Esophagus (tissue), 2 donors: ENCODE data around the gene POMGNT2. TPM values are rescaled to one million over a fixed set of nuclear protein-coding genes. Genes with fewer than 3 reads are reported as not detected.

Source experiments
- H3K27ac ChIP-seq, 2 donors: one replicate each; pipeline ENCODE4 v1.5.1; 2013; ENCODE audit warnings: low read depth in 2 of 2, mild to moderate bottlenecking in 2 of 2, inconsistent platforms in 1 of 2, low read length in 1 of 2, moderate library complexity in 1 of 2
- H3K27me3 ChIP-seq, 2 donors: one replicate each; pipeline ENCODE4 v1.6.1; 2013; ENCODE audit warnings: low read length in 2 of 2, control low read depth in 1 of 2, mild to moderate bottlenecking in 1 of 2; ENCODE audit not compliant: insufficient read depth in 2 of 2, control insufficient read depth in 1 of 2
- H3K36me3 ChIP-seq, 2 donors: one replicate each; pipeline ENCODE4 v1.6.1; 2013; ENCODE audit warnings: low read length in 1 of 2; ENCODE audit not compliant: control insufficient read depth in 2 of 2, insufficient read depth in 2 of 2
- H3K4me1 ChIP-seq, 2 donors: one replicate each; pipeline ENCODE4 v1.6.1; 2013; ENCODE audit warnings: low read length in 1 of 2; ENCODE audit not compliant: control insufficient read depth in 2 of 2, insufficient read depth in 2 of 2
- H3K4me3 ChIP-seq, 2 donors: one replicate each; pipeline ENCODE4 v1.5.1; 2013; ENCODE audit warnings: low read length in 2 of 2, mild to moderate bottlenecking in 2 of 2, low read depth in 1 of 2, moderate library complexity in 1 of 2
- H3K9me3 ChIP-seq, 2 donors: one replicate each; pipeline ENCODE4 v1.6.1; 2013; ENCODE audit warnings: mild to moderate bottlenecking in 2 of 2, low read depth in 1 of 2, low read length in 1 of 2, moderate library complexity in 1 of 2; ENCODE audit not compliant: control insufficient read depth in 2 of 2, insufficient read depth in 1 of 2
- WGBS, 2 donors: extraction: QIAGEN DNeasy Blood & Tissue Kit; methylation state at CpG; one replicate each; pipeline ENCODE4 v1.1.7; 2013; 5-methylcytosine and 5-hydroxymethylcytosine counted together
- polyA plus RNA-seq, 2 donors: library from polyadenylated mRNA; stranded (reverse); fragments of 200-250 nt; gene quantifications; one replicate each; pipeline ENCODE4 v1.2.3, GENCODE V29; 2013
- donor health status: healthy with polysubstance abuse.
- donor health status: Bipolar disorder and iron deficiency.

The POMGNT2 gene
- polyA plus RNA-seq, 2 donors = 2.0 to 7.2 TPM

DNA sequence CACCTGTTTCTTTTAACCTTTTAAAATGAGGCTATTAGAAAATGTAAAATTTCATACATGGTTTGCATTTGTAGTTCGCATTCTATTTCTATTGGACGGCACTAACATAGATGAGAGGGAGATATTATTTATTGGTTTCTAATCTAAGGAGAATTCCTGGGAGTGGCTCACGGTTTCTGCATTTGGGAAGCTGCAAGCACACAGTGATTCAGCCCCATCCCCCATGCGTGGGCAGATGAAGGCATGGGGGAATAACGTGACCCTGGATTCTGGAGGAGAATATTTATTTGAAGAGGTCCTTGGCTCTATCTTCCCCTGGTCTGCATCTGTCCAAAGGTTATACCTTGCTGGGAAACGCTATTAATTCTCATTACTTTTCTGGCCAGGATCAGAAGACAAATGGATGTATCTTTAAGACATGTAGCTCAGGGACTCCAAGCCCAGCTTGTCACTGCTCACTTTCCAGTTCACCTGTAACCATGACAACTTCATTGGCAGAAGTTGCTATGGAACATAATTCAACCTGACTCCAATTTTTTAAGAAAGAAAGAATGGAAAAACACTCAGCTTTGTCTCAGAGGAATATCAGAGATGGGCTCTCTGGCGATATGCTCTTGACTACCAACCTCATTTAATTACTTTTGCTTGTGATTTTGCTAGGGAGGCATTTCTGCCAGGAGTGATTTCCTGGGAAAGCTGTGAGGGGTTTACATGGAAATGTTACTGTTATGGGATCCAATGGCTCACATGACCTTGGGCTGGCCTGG, 27.2 kb upstream of the POMGNT2 start:
- no peak overlapping the region for H3K27ac ChIP-seq
- no peaks in the 10 kb centered on the region for H3K36me3 ChIP-seq
- WGBS, 2 donors = 66 to 70% methylated on average over 7 of the region's 7 CpGs
- no peaks in the 10 kb centered on the region for H3K4me1 ChIP-seq
- no peak overlapping the region for H3K4me3 ChIP-seq
- H3K27me3 ChIP-seq = no peaks in the 10 kb centered on the region
- H3K9me3 ChIP-seq = no peaks in the 10 kb centered on the region

DNA sequence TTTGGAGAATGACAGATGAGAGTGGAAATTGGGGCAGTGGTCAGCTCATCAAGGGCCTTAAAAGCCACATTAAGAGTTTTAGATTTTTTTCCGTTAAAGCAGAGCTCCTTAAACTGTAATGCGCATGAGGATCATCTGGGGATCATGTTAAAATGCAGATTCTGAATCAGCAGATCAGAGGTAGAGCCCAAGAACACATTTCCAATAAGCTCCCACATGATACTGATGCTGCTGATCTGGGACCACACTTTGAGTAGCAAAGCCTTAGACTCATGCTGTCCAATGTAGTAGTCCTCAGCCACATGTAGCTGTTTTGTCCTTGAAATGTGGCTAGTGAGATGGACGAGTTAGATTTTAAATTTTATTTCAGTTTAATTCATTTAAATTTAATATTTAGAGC, 26.3 kb upstream of the POMGNT2 start:
- no peak overlapping the region for H3K27ac ChIP-seq
- H3K9me3 ChIP-seq = no peaks in the 10 kb centered on the region
- WGBS, 2 donors = 86 to 87% methylated on average over 3 of the region's 3 CpGs
- H3K36me3 ChIP-seq = no peaks in the 10 kb centered on the region
- H3K4me3 ChIP-seq = no peak overlapping the region
- no peaks in the 10 kb centered on the region for H3K4me1 ChIP-seq
- H3K27me3 ChIP-seq = no peaks in the 10 kb centered on the region

DNA sequence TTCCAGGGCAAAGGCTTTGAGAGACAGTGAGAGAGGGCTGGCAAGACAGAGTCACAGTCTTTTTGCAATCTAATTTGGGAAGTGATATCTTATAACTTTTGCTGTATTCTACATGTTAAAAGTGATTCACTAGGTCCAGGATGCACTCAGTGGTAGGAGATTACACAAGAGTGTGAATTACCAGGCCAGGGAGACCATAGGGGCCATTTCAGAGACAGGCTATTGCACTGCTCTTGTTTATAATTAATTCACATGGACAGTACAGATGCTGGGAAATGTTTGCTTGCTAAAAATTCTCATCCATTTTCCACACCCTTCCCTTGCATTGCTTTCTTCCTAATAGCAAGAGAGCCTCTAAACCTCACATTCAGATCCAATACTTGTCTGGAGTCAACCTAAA, 22.6 kb upstream of the POMGNT2 start:
- no peaks in the 10 kb centered on the region for H3K9me3 ChIP-seq
- H3K4me3 ChIP-seq = no peak overlapping the region
- H3K4me1 ChIP-seq = no peaks in the 10 kb centered on the region
- H3K36me3 ChIP-seq = no peaks in the 10 kb centered on the region
- no peaks in the 10 kb centered on the region for H3K27me3 ChIP-seq
- no peak overlapping the region for H3K27ac ChIP-seq

DNA sequence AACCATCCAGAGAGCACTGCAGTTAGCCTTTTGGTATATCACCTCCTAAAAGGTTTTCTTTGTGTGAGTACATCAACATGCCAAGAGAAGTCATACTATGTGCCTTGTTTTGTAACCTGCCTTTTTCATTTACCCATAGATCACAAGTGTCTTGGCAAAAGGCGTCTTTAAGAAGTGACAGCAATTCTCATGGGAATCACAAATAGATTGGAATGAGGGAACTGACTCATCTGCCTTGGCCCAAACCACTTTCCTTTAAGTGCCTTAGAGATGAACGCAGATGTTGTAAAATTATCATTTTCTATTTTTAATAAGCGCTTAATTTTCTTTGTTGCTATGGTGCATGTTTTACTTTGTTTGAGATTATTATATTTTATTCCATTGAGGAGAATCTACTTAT, 20.7 kb upstream of the POMGNT2 start:
- Histone ChIP-seq H3K9me3 (no peaks in the 10 kb centered on the region), H3K4me1 (no peaks in the 10 kb centered on the region), H3K27me3 (no peaks in the 10 kb centered on the region), H3K36me3 (no peaks in the 10 kb centered on the region), H3K4me3 (no peak overlapping the region), H3K27ac (no peak overlapping the region)
- 73 to 82% methylated on average over 3 of the region's 3 CpGs for WGBS, 2 donors

GRCh38 chr3:43123895-43124294, 18.0 kb upstream of the POMGNT2 start:
- Histone ChIP-seq H3K9me3 (no peaks in the 10 kb centered on the region), H3K27ac (no peak overlapping the region), H3K36me3 (no peaks in the 10 kb centered on the region)

DNA sequence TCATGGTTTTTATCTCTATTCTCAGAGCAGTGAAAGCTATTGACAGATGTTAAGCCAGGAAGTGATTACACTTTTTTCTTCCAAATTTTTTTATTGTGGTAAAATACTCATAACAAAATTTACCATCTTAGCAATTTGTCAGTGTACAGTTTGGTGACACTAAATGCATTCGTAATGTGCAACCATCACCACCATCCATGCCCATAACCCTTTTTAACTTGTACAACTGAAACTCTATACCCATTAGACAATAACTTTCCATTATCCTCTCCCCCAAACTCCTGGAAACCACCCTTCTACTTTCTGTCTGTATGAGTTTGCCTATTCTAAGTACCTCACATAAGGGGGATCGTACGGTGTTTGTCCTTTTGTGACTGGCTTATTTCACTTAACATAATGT, 15.1 kb upstream of the POMGNT2 start:
- H3K4me3 ChIP-seq = no peak overlapping the region
- no peaks in the 10 kb centered on the region for H3K9me3 ChIP-seq
- no peak overlapping the region for H3K27ac ChIP-seq
- 90% methylated on average over 3 of the region's 3 CpGs for WGBS, 2 donors
- H3K36me3 ChIP-seq = no peaks in the 10 kb centered on the region
- no peaks in the 10 kb centered on the region for H3K27me3 ChIP-seq
- no peaks in the 10 kb centered on the region for H3K4me1 ChIP-seq

More at GRCh38 chr3:43123895-43124294, 18.0 kb upstream of the POMGNT2 start:
- Histone ChIP-seq H3K4me1 (no peaks in the 10 kb centered on the region), H3K27me3 (no peaks in the 10 kb centered on the region), H3K4me3 (no peak overlapping the region)

DNA sequence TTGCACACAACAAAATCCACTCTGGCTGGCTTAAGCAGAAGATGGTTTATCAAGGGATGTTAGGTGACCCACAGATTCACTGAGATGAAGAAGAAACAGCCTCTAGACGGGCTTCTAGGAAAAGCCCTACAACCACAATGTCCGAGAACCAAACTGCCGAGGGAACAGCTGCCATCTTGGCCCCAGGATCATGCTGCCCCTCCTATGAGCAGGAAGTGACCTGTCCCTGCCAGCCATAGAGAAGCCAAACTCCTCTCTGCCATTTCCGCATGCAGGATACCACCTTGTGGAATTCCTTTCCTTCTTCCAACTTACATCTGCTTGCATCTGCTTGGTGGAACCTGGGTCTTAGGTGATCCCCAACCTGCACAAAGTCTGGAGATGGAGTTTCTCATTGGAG, 11.4 kb upstream of the POMGNT2 start:
- Histone ChIP-seq H3K4me3 (no peak overlapping the region), H3K27ac (no peak overlapping the region), H3K9me3 (no peaks in the 10 kb centered on the region), H3K27me3 (no peaks in the 10 kb centered on the region), H3K36me3 (no peaks in the 10 kb centered on the region), H3K4me1 (no peaks in the 10 kb centered on the region)
- WGBS, 2 donors = 92 to 94% methylated on average over 4 of the region's 4 CpGs

DNA sequence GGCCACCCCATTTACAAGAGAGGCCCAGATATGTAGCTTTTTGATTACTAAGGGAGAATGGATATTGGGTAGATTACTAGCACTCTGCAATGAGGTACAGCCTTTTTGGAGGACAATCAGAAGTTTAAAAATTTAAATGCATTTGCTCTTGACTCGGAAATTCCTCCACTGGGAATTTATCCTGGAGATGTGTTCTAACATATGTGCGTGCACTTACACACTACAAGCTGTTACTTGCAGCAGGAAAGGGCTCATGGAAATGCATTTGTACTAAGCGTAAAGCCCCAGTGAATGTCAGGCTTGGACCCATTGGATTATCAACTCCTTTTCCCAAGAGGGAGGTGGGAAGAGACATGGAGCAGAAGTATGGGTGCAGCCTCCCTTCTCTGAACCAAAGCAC, 7.8 kb upstream of the POMGNT2 start:
- Histone ChIP-seq H3K36me3 (no peaks in the 10 kb centered on the region), H3K4me3 (no peak overlapping the region), H3K4me1 (no peaks in the 10 kb centered on the region), H3K27ac (no peak overlapping the region), H3K27me3 (no peaks in the 10 kb centered on the region), H3K9me3 (no peaks in the 10 kb centered on the region)
- WGBS, 2 donors = 89 to 90% methylated on average over 3 of the region's 3 CpGs

DNA sequence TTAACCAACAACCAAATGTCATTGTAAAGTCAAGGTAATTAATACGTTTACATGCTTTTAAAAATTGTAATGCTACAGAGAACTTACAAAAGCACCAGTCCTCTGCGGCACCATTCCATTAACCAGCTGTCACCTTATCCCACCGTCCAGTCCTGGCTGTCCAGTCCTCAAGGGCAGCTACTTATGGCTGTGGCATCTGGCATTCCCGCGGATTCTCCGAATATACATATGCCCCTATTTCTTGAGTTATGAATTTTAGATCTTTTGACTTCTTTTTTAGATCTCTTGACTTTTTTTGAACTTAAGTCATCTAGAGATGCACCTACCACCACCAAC, 382 bp upstream of the POMGNT2 start:
- no peaks in the 10 kb centered on the region for H3K9me3 ChIP-seq
- no peak overlapping the region for H3K27ac ChIP-seq
- peaks cover 4% of the 10 kb centered on the region in 2 donors for H3K4me1 ChIP-seq
- H3K4me3 ChIP-seq = peak overlapping the region in 1 of 2 donors; percentile 67
- H3K36me3 ChIP-seq = no peaks in the 10 kb centered on the region
- 16 to 19% methylated on average over 6 of the region's 6 CpGs for WGBS, 2 donors
- no peaks in the 10 kb centered on the region for H3K27me3 ChIP-seq
